ENCODE results near the gene PTTG1IP.
A peak's percentile ranks its signal among the peaks of the same experiment; 100 is the strongest.

PTTG1IP gene

DNA sequence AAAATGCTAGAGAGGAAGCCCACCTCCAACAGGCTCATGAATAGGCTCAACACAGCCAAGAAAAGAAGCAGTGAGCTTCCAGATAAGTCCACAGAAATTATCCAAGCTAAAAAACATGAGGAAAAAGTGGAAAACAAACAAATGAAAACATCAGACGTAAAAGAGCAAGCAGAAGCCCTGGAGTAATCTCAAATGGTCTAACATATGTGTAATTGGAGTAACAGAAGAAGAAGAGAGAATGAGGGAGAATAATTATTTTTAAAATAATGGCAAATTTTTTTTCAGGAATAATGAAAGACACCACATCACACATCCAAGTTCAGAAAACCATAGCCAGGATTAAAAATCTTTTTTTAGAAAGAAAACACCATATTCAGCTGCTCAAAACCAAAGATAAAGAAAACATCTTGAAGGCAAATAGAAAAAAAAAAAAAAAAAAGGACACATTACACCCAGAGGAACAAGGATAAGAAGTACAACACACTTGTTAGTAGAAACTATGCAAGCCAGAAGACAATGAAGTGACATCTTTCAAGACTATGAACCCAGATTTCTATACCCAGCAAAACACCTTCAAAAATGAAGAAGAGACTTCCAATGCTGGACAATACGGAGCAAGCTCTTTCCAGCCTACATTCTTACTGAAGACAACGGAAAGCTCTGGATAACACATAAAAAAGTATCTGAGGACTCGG lies 45.0 kb downstream of the PTTG1IP start:
- DNase-seq (ENCODE audit: low read depth, low spot score): no peak
- Histone ChIP-seq H3K9me3 (ENCODE audit: low read depth, low read length) (peaks cover 10% of the 10 kb centered on the region; the same call in 1 of the 2 replicates), H3K9ac (ENCODE audit: insufficient read length) (no peak overlapping the region), H3K4me3 (no peak overlapping the region), H3K36me3 (ENCODE audit: insufficient read depth, low read length) (no peaks in the 10 kb centered on the region), H3K27ac (no peak overlapping the region)
- TF ChIP-seq FOXP2 (optimal IDR thresholded peaks at IDR 0.05; ENCODE audit: control extremely low read depth, extremely low read length, insufficient read depth) (no peak), POLR2AphosphoS5 (IDR thresholded peaks at IDR 0.05; ENCODE audit: borderline replicate concordance, low read depth, low read length) (no peak), EZH2 (IDR thresholded peaks at IDR 0.05) (no peak)

DNA sequence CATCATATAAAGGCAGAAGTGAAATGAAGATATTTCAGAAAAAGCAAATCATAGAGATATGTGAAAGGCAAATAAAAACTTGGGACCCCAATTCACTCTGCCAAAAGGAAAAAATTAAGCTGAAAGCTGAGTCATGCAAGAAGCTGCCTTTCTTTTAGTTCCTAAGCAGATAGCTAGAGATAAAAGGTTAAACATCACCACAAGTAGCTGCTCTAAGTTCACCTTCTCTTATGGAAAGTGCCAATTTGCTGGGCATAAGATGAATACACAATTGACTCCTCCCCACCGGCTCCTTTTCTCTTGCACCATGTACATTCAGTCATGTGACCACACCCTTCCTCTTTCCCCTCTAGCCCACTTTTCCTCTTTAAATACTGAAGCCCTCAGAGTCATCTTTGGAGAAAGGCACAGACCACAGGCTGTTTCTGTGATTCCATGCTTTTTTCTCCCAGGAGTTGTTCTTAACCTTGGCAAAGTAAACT lies 50.3 kb downstream of the PTTG1IP start:
- H3K4me3 ChIP-seq: no peak overlapping the region
- TF ChIP-seq POLR2AphosphoS5 (IDR thresholded peaks at IDR 0.05; ENCODE audit: borderline replicate concordance, low read depth, low read length) (no peak), EZH2 (IDR thresholded peaks at IDR 0.05) (no peak), FOXP2 (optimal IDR thresholded peaks at IDR 0.05; ENCODE audit: control extremely low read depth, extremely low read length, insufficient read depth) (no peak)
- no peak overlapping the region for H3K9ac ChIP-seq (ENCODE audit: insufficient read length)
- DNase-seq (ENCODE audit: low read depth, low spot score): no peak
- H3K9me3 ChIP-seq (ENCODE audit: low read depth, low read length): peaks cover 11% of the 10 kb centered on the region; the same call in 1 of the 2 replicates
- H3K27ac ChIP-seq: no peak overlapping the region
- no peaks in the 10 kb centered on the region for H3K36me3 ChIP-seq (ENCODE audit: insufficient read depth, low read length)

DNA sequence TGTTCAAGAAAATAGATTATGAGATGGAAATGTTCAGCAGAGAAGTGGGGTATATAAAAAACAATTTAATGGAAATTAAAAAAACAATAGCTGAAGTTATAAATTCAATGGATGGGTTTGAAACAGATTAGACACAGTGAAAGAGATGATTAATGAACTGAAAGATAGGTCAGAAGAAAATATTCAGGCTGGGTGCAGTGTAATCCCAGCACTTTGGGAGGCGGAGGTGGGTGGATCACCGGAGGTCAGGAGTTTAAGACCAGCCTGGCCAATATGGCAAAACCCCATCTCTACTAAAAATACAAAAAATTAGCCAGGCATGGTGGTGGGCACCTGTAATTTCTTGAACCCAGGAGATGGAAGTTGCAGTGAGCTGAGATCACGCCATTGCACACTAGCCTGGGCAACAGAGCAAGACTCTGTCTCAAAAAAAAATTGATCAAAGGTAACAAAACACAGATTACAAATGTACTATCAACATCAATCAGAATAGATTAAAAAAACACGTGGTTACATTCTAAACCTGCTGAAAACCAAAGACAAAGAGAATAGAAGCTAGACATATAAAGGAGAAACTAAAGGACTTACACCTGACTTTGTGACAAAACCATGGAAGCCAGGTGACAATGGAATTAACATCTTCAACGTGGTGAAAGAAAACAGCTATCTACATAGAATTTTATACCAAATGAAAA lies 50.9 kb downstream of the PTTG1IP start:
- DNase-seq (ENCODE audit: low read depth, low spot score): no peak
- H3K9me3 ChIP-seq (ENCODE audit: low read depth, low read length): peaks cover 11% of the 10 kb centered on the region; the same call in 1 of the 2 replicates
- H3K36me3 ChIP-seq (ENCODE audit: insufficient read depth, low read length): no peaks in the 10 kb centered on the region
- H3K4me3 ChIP-seq: no peak overlapping the region
- no peak overlapping the region for H3K27ac ChIP-seq
- no peak overlapping the region for H3K9ac ChIP-seq (ENCODE audit: insufficient read length)
- no peak for TF ChIP-seq EZH2 (IDR thresholded peaks at IDR 0.05)
- TF ChIP-seq POLR2AphosphoS5 (IDR thresholded peaks at IDR 0.05; ENCODE audit: borderline replicate concordance, low read depth, low read length): no peak
- TF ChIP-seq FOXP2 (optimal IDR thresholded peaks at IDR 0.05; ENCODE audit: control extremely low read depth, extremely low read length, insufficient read depth): no peak

DNA sequence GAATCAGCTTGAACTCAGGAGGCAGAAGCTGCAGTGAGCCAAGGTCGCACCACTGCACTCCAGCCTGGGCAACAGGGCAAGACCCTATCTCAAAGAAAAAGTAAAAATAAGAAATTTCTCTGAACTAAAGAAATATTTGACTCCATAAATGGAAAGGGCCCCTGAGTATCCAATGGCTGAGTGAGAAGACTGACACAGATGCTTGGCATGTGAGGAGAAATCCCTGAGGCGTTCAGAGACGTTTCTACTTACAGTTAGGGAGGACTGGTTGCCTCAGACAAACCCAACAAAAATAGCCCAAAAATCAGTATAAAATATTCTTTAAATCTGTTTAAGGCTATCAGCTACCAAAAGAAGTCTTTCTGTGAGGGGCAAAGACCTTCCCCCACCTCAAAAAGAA lies 52.6 kb downstream of the PTTG1IP start:
- H3K9me3 ChIP-seq (ENCODE audit: low read depth, low read length): peaks cover 11% of the 10 kb centered on the region; the same call in 1 of the 2 replicates
- no peaks in the 10 kb centered on the region for H3K36me3 ChIP-seq (ENCODE audit: insufficient read depth, low read length)
- TF ChIP-seq POLR2AphosphoS5 (IDR thresholded peaks at IDR 0.05; ENCODE audit: borderline replicate concordance, low read depth, low read length) (no peak), FOXP2 (optimal IDR thresholded peaks at IDR 0.05; ENCODE audit: control extremely low read depth, extremely low read length, insufficient read depth) (no peak), EZH2 (IDR thresholded peaks at IDR 0.05) (no peak)
- no peak for DNase-seq (ENCODE audit: low read depth, low spot score)
- H3K9ac ChIP-seq (ENCODE audit: insufficient read length): no peak overlapping the region
- no peak overlapping the region for H3K4me3 ChIP-seq
- H3K27ac ChIP-seq: no peak overlapping the region

DNA sequence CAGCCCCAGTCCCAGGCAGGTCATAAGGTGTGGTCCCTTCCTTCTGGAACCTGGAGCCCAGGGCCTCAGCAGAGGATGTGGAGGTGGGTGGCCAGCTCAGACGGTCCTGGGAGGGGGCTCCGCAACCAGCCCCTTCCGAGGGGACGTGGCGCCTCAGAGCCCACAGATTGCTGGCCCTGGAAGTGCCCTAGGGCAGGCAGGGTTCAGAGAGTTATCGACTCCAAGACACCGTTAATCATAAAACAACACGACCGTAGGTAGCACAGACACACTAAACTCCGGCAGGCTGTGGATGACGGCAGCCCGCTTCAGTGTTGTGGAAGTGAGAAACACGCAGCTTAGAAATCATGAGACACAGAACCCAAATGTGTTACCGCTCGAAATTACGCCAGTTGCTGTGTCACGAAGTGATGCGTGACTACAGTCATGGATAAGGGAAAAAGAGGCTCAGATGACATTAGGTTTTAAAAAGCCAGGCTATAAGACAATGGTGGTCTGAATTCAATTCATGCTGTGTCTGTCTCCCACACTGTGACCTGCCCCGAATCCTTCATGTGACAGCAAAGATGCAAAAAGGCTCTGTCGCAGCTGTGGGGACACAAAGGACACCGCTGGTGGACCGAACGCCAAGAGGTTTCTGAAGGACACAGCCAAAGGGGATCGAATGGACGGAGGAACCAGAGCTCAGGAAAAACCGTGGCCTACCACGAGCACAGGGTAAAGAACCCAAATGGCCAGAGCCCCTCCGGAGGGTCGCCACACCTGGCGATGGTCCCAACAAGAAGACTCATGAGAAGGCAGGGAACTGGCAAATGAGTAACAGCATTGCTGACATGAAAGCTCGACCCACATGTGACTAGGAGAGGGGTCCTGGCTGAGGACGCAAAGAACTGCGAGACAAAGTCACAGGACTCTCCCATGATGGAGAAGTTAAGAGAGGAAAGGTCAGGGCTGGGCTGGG lies 53.9 kb downstream of the PTTG1IP start:
- TF ChIP-seq FOXP2 (optimal IDR thresholded peaks at IDR 0.05; ENCODE audit: control extremely low read depth, extremely low read length, insufficient read depth) (no peak), EZH2 (IDR thresholded peaks at IDR 0.05) (no peak), POLR2AphosphoS5 (IDR thresholded peaks at IDR 0.05; ENCODE audit: borderline replicate concordance, low read depth, low read length) (no peak)
- DNase-seq (ENCODE audit: low read depth, low spot score): no peak
- Histone ChIP-seq H3K36me3 (ENCODE audit: insufficient read depth, low read length) (no peaks in the 10 kb centered on the region), H3K27ac (no peak overlapping the region), H3K9me3 (ENCODE audit: low read depth, low read length) (peaks cover 11% of the 10 kb centered on the region; the same call in 1 of the 2 replicates), H3K9ac (ENCODE audit: insufficient read length) (no peak overlapping the region), H3K4me3 (no peak overlapping the region)

DNA sequence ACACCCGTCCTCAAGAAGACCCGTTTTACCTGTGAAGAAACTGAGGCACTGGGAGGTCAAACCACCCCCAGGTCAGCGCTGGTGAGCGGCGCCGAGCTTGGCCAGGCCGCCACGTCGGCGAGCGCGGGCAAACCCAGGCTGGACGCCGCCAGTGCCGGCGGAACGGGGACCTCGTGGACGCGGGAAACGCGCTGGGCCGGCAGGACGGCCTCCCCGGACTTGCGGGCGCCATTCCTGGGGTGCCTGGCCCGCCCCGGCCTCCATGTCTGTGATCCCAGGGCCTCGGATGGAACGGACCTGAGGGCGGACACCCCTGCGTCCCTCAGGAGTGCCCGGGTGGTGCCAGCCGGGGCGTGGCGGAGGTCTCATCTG lies 54.9 kb downstream of the PTTG1IP start:
- no peak for DNase-seq (ENCODE audit: low read depth, low spot score)
- H3K9ac ChIP-seq (ENCODE audit: insufficient read length): no peak overlapping the region
- H3K36me3 ChIP-seq (ENCODE audit: insufficient read depth, low read length): peaks cover 5% of the 10 kb centered on the region; the same call in 1 of the 2 replicates
- no peak for TF ChIP-seq EZH2 (IDR thresholded peaks at IDR 0.05)
- TF ChIP-seq POLR2AphosphoS5 (IDR thresholded peaks at IDR 0.05; ENCODE audit: borderline replicate concordance, low read depth, low read length): no peak
- no peak for TF ChIP-seq FOXP2 (optimal IDR thresholded peaks at IDR 0.05; ENCODE audit: control extremely low read depth, extremely low read length, insufficient read depth)
- H3K9me3 ChIP-seq (ENCODE audit: low read depth, low read length): peaks cover 9% of the 10 kb centered on the region; the same call in 1 of the 2 replicates
- no peak overlapping the region for H3K27ac ChIP-seq
- no peak overlapping the region for H3K4me3 ChIP-seq

DNA sequence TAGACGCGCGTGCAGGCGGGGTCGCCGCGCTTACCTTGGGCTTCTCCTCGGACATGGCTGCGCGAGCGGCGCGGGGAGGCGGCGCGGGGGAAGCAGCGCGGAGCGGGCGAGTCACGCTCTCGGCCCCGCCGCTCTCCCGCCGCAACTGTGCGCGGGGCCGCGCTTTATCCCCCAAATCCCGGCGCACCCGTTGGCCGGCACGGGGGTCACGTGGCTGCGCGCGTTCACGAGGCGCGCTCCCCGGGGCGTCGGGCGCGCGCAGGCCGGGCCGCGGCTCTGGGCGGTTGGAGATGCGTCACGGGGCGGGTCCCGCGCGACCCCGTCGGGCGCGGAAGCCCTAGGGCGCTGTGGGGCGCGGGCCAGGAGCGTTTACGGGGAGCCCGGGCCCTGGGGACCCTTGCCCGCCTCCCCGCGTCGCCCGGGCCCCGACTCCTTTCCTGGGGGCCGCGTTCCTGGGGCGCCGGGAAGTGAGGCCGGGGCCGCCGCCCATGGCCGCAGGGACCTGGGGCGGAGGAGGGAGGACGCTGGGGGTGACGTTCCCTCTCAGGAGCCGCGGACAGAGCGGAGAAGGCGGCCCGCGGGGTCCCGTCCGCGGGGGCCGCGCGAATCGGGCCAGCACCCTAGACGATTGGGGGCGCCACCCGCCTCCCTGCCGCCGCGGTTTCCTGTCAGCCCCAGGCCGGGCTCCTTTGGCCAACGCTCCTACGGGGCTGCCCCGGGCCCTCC lies 55.4 kb downstream of the PTTG1IP start, which contains the start of gene SUMO3:
Gene SUMO3, minus strand, starts transcription at position 149 of the 726 bp plus-strand sequence. Its CDS starts 94 bp downstream, at position 55.
- peak within 1 kb of the TSS; percentile 90 for H3K4me3 ChIP-seq
- peaks cover 8% of the 10 kb centered on the region; the same call in 1 of the 2 replicates for H3K36me3 ChIP-seq (ENCODE audit: insufficient read depth, low read length)
- peak within 1 kb of the TSS; percentile 74; the same call in 1 of the 2 replicates for H3K27ac ChIP-seq
- TF ChIP-seq FOXP2 (optimal IDR thresholded peaks at IDR 0.05; ENCODE audit: control extremely low read depth, extremely low read length, insufficient read depth): no peak
- no peak for TF ChIP-seq EZH2 (IDR thresholded peaks at IDR 0.05)
- TF ChIP-seq POLR2AphosphoS5 (IDR thresholded peaks at IDR 0.05; ENCODE audit: borderline replicate concordance, low read depth, low read length): no peak
- no peak for DNase-seq (ENCODE audit: low read depth, low spot score)
- H3K9ac ChIP-seq (ENCODE audit: insufficient read length): peak within 1 kb of the TSS; percentile 71
- peaks cover 4% of the 10 kb centered on the region; the same call in 1 of the 2 replicates for H3K9me3 ChIP-seq (ENCODE audit: low read depth, low read length)
